ENCODE data around the gene COPB2.
A peak's percentile ranks its signal among the peaks of the same experiment; 100 is the strongest.

The COPB2 gene

GRCh38 chr3:139427283-139428060 lies 38.0 kb upstream of the COPB2 start (continued):
- peak; percentile 92 for TF ChIP-seq ZNF654 (tag by site-specific recombination; IDR thresholded peaks at IDR 0.05; ENCODE audit: low read depth)
- TF ChIP-seq ZBTB48 (tag by site-specific recombination; IDR thresholded peaks at IDR 0.05), result no peak

DNA sequence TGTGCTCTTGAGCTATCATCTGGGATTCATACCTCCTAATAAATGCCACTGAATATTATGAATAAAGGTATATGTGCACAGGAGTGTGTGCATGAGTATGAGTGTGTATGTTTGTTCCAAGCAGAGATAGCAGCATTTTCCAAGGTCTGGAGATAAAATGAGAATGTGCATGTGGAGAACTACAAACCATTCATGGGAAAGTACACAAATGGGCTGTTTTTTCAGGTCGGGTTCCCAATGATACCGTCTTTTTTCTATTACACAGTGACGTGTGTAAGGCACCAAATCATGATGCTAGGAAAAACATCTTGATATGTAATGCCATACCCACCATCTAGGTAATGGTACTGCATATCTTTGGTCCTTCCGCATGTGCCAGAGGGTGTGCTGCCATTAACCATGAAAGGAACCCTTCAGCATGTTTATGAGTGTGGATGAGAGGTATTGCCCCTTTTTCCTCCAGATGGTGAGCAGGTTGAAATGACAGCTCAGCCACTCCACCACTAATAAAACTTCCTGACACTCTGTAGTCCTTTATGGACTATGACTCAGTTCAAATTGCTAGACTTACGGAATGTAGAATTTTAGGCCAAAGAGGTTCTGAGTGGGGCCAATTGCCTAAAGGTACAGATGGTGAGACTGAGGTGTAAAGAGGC lies 36.4 kb upstream of the COPB2 start:
- no peak overlapping the region for H3K4me3 ChIP-seq (ENCODE audit: low read depth, low read length)
- ChIA-PET POLR2A (no interaction called here), CTCF (interaction anchor here (1.0 to 8.2 kb wide), 4 partner anchors 9 to 138 kb away, joined by 3 to 89 read pairs (median 3); no protein-coding TSS in a partner anchor)
- H3K4me1 ChIP-seq (ENCODE audit: control insufficient read depth, insufficient read depth, low read length), result no peaks in the 10 kb centered on the region
- H3K36me3 ChIP-seq (ENCODE audit: control insufficient read depth in 2 of 2, insufficient read depth in 1 of 2, low read length in 2 of 2), result peaks cover 0 to 11% of the 10 kb centered on the region in 2 experiments; a peak in 1 of 3 replicates
- H3K27ac ChIP-seq (ENCODE audit: extremely low read depth, low read depth, low read length), result no peak overlapping the region
- TF ChIP-seq ZBTB10 (tag by site-specific recombination; IDR thresholded peaks at IDR 0.05) (no peak), ZNF558 (tag by site-specific recombination; IDR thresholded peaks at IDR 0.05) (no peak), ZNF677 (tag by site-specific recombination; IDR thresholded peaks at IDR 0.05) (no peak), ZNF362 (tag by site-specific recombination; IDR thresholded peaks at IDR 0.05) (no peak), ZIC2 (tag by site-specific recombination; IDR thresholded peaks at IDR 0.05) (no peak), ZNF555 (tag by site-specific recombination; conservative IDR thresholded peaks at IDR 0.05) (no peak), IKZF3 (tag by site-specific recombination; IDR thresholded peaks at IDR 0.05) (no peak), BCL11B (tag by site-specific recombination; IDR thresholded peaks at IDR 0.05; ENCODE audit: low read depth) (no peak), CTCF (tag by site-specific recombination; IDR thresholded peaks at IDR 0.05) (no peak), HOXC10 (CRISPR knock-in tag; IDR thresholded peaks at IDR 0.05) (no peak), ZNF24 (tag by site-specific recombination; IDR thresholded peaks at IDR 0.05) (no peak), ZNF138 (tag by site-specific recombination; IDR thresholded peaks at IDR 0.05; ENCODE audit: borderline replicate concordance) (no peak), WT1 (tag by site-specific recombination; IDR thresholded peaks at IDR 0.05) (no peak)
- TF ChIP-seq, protein P1, sequence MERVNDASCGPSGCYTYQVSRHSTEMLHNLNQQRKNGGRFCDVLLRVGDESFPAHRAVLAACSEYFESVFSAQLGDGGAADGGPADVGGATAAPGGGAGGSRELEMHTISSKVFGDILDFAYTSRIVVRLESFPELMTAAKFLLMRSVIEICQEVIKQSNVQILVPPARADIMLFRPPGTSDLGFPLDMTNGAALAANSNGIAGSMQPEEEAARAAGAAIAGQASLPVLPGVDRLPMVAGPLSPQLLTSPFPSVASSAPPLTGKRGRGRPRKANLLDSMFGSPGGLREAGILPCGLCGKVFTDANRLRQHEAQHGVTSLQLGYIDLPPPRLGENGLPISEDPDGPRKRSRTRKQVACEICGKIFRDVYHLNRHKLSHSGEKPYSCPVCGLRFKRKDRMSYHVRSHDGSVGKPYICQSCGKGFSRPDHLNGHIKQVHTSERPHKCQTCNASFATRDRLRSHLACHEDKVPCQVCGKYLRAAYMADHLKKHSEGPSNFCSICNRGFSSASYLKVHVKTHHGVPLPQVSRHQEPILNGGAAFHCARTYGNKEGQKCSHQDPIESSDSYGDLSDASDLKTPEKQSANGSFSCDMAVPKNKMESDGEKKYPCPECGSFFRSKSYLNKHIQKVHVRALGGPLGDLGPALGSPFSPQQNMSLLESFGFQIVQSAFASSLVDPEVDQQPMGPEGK (tag by site-specific recombination; IDR thresholded peaks at IDR 0.05), result no peak
- H3K9me3 ChIP-seq (ENCODE audit: control insufficient read depth, insufficient read depth, low read depth, low read length), result no peaks in the 10 kb centered on the region

Measured in HEK293 (cell line).